CD14-positive monocyte (primary cell): ENCODE data around the gene SORBS2. TPM values are rescaled to one million over a fixed set of nuclear protein-coding genes. Genes with fewer than 3 reads are reported as not detected.

Experiments
- DNase-seq, 3 donors: peaks; one replicate each; pipeline ENCODE4 v3.0.0-alpha.2; 2011 to 2022
- H2AFZ ChIP-seq: 2 replicates; pipeline ENCODE4 v1.6.0; 2012; ENCODE audit warnings: mild to moderate bottlenecking, low read depth, low read length, inconsistent platforms; ENCODE audit not compliant: insufficient read depth, poor library complexity, severe bottlenecking
- H3K27ac ChIP-seq, 2 donors: 1 replicate in 1 of 2; 2 replicates in 1 of 2; pipeline ENCODE4 v1.5.1; 2012 to 2013; ENCODE audit warnings: low read length in 2 of 2, control low read depth in 1 of 2, inconsistent platforms in 1 of 2, low read depth in 1 of 2, mild to moderate bottlenecking in 1 of 2
- H3K27me3 ChIP-seq, 2 donors: one replicate each; pipeline versions ENCODE4 v1.6.0 to v1.6.1; 2011 to 2013; ENCODE audit warnings: low read length in 2 of 2; ENCODE audit not compliant: control insufficient read depth in 2 of 2, insufficient read depth in 2 of 2
- H3K36me3 ChIP-seq, 2 donors: replicated peaks in 1 of 2; 1 replicate in 1 of 2; 2 replicates in 1 of 2; pipeline versions ENCODE4 v1.5.1 to v1.6.1; 2012 to 2013; ENCODE audit warnings: low read length in 2 of 2, control low read depth in 1 of 2, inconsistent platforms in 1 of 2, mild to moderate bottlenecking in 1 of 2; ENCODE audit not compliant: insufficient read depth in 2 of 2, control insufficient read depth in 1 of 2
- H3K4me1 ChIP-seq, 2 donors: 1 replicate in 1 of 2; 2 replicates in 1 of 2; pipeline versions ENCODE4 v1.5.1 to v1.6.1; 2012 to 2013; ENCODE audit warnings: low read length in 2 of 2, control low read depth in 1 of 2, inconsistent platforms in 1 of 2, mild to moderate bottlenecking in 1 of 2, moderate library complexity in 1 of 2; ENCODE audit not compliant: insufficient read depth in 2 of 2, control insufficient read depth in 1 of 2
- H3K4me2 ChIP-seq: replicated peaks from 2 replicates; pipeline ENCODE3; 2012; ENCODE audit warnings: low read length, moderate library complexity, mild to moderate bottlenecking; ENCODE audit not compliant: poor library complexity, severe bottlenecking; ENCODE audit errors: extremely low read depth
- H3K4me3 ChIP-seq, 3 experiments: fragments of 200-600 bp in 1 of 3; sonication (generic) in 1 of 3; replicated peaks in 1 of 3; 1 replicate in 2 of 3; 2 replicates in 1 of 3; pipeline ENCODE4 v1.5.1; 2011 to 2013; ENCODE audit warnings: low read length in 3 of 3, mild to moderate bottlenecking in 3 of 3, control low read depth in 2 of 3, low read depth in 2 of 3, inconsistent platforms in 1 of 3, moderate library complexity in 1 of 3
- H3K79me2 ChIP-seq: 2 replicates; pipeline ENCODE4 v1.6.0; 2012; ENCODE audit warnings: mild to moderate bottlenecking, control low read depth, inconsistent platforms, low read length, moderate library complexity; ENCODE audit not compliant: insufficient read depth
- H3K9ac ChIP-seq: 2 replicates; pipeline ENCODE4 v1.6.0; 2017; ENCODE audit warnings: low read length, mild to moderate bottlenecking; ENCODE audit not compliant: insufficient read depth, poor library complexity, severe bottlenecking
- H3K9me3 ChIP-seq, 2 donors: replicated peaks in 1 of 2; 1 replicate in 1 of 2; 2 replicates in 1 of 2; pipeline versions ENCODE4 v1.5.1 to v1.6.1; 2012 to 2013; ENCODE audit warnings: low read length in 2 of 2, control low read depth in 1 of 2; ENCODE audit not compliant: control insufficient read depth in 1 of 2, insufficient read depth in 1 of 2
- H4K20me1 ChIP-seq: 2 replicates; pipeline ENCODE4 v1.6.0; 2012; ENCODE audit warnings: mild to moderate bottlenecking, low read length, control low read depth, moderate library complexity; ENCODE audit not compliant: insufficient read depth
- H3K27ac Mint-ChIP-seq, 7 donors: one replicate each; pipeline ENCODE4 v1.8.0; 2020; ENCODE audit warnings: mild to moderate bottlenecking in 7 of 7, mixed read lengths in 7 of 7, moderate library complexity in 6 of 7, inconsistent platforms in 2 of 7
- H3K27me3 Mint-ChIP-seq, 3 donors: one replicate each; pipeline ENCODE4 v1.8.0; 2021 to 2022; ENCODE audit warnings: low read depth in 3 of 3, mild to moderate bottlenecking in 3 of 3, mixed read lengths in 3 of 3, moderate library complexity in 3 of 3, inconsistent platforms in 1 of 3
- H3K36me3 Mint-ChIP-seq, 2 donors: one replicate each; pipeline ENCODE4 v1.8.0; 2020; ENCODE audit warnings: mixed read lengths in 2 of 2, inconsistent platforms in 1 of 2, mild to moderate bottlenecking in 1 of 2
- H3K4me1 Mint-ChIP-seq: one replicate; pipeline ENCODE4 v1.8.0; 2020; ENCODE audit warnings: mild to moderate bottlenecking, mixed read lengths
- H3K4me3 Mint-ChIP-seq, 2 donors: one replicate each; pipeline ENCODE4 v1.8.0; 2020; ENCODE audit warnings: mild to moderate bottlenecking in 2 of 2, mixed read lengths in 2 of 2, moderate library complexity in 1 of 2
- H3K9me3 Mint-ChIP-seq, 7 donors: one replicate each; pipeline ENCODE4 v1.8.0; 2020 to 2022; ENCODE audit warnings: mixed read lengths in 7 of 7, mild to moderate bottlenecking in 6 of 7, moderate library complexity in 6 of 7, inconsistent platforms in 2 of 7
- WGBS: methylation state at CpG from one replicate; pipeline ENCODE4 v1.1.5; 2013; ENCODE audit warnings: missing lambda C conversion rate; ENCODE audit not compliant: insufficient coverage; 5-methylcytosine and 5-hydroxymethylcytosine counted together
- intact Hi-C, 2 donors: fragments of 100-400 bp; cut with micrococcal nuclease; formaldehyde crosslinking; loops; one replicate each; pipeline versions ENCODE4 v1.15.0 to v1.15.1; 2023
- polyA plus RNA-seq, 3 donors: library from polyadenylated mRNA; depleted of rRNA in 1 of 3; unstranded in 2 of 3; stranded (reverse) in 1 of 3; fragments of 300-500 nt in 2 of 3; fragments of >200 nt in 1 of 3; fragmentation: Illumina TruSeq in 2 of 3; gene quantifications; 1 replicate in 2 of 3; 2 replicates in 1 of 3; pipeline ENCODE4 v1.2.3, GENCODE V29; 2012 to 2021
- TF ChIP-seq, protein P1 (sequence below): fragments of 200-600 bp; IDR thresholded peaks from one replicate; pipeline ENCODE4 v1.8.0; 2022; ENCODE audit warnings: antibody characterized with exemption, mild to moderate bottlenecking

Gene SORBS2
- polyA plus RNA-seq, 3 donors: not detected

DNA sequence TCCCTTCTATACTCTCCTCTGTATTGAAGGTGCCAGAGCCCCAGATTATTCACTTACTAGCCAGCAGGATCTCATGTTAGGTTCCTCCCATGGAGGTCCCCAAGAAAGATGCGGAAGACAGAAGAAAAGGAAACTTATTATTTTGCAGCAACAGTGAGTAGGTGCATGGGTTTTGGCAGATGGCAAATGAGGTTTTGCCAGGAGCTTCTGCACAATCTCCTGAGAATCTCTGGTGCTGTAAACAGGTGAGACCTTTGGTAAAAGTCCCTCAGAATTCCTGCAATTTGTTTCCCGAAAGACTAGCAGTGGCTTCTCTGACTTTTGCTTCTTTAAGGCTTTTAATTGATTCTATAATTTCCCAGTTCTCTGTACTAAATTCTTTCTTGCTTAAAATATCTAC, 29.5 kb upstream of the SORBS2 start:
- Histone ChIP-seq H3K27ac (no peak overlapping the region), H2AFZ (no peak overlapping the region), H3K36me3 (no peaks in the 10 kb centered on the region), H4K20me1 (no peaks in the 10 kb centered on the region), H3K4me2 (no peak overlapping the region), H3K9me3 (no peaks in the 10 kb centered on the region), H3K9ac (no peak overlapping the region), H3K4me1 (no peaks in the 10 kb centered on the region), H3K27me3 (no peaks in the 10 kb centered on the region), H3K4me3 (no peak overlapping the region), H3K79me2 (no peaks in the 10 kb centered on the region)
- Mint-ChIP-seq H3K4me1 (no peaks in the 10 kb centered on the region), H3K27ac (no peak overlapping the region), H3K9me3 (peaks cover 0 to 3% (median 0%) of the 10 kb centered on the region in 7 donors), H3K4me3 (no peak overlapping the region), H3K27me3 (peaks cover 0 to 1% (median 0%) of the 10 kb centered on the region in 3 donors), H3K36me3 (no peaks in the 10 kb centered on the region)
- 100% methylated on average over 1 of the region's 2 CpGs for WGBS
- TF ChIP-seq, protein P1, sequence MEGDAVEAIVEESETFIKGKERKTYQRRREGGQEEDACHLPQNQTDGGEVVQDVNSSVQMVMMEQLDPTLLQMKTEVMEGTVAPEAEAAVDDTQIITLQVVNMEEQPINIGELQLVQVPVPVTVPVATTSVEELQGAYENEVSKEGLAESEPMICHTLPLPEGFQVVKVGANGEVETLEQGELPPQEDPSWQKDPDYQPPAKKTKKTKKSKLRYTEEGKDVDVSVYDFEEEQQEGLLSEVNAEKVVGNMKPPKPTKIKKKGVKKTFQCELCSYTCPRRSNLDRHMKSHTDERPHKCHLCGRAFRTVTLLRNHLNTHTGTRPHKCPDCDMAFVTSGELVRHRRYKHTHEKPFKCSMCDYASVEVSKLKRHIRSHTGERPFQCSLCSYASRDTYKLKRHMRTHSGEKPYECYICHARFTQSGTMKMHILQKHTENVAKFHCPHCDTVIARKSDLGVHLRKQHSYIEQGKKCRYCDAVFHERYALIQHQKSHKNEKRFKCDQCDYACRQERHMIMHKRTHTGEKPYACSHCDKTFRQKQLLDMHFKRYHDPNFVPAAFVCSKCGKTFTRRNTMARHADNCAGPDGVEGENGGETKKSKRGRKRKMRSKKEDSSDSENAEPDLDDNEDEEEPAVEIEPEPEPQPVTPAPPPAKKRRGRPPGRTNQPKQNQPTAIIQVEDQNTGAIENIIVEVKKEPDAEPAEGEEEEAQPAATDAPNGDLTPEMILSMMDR: no peak
- DNase-seq: no peak
- intact Hi-C loops: no loop called here

DNA sequence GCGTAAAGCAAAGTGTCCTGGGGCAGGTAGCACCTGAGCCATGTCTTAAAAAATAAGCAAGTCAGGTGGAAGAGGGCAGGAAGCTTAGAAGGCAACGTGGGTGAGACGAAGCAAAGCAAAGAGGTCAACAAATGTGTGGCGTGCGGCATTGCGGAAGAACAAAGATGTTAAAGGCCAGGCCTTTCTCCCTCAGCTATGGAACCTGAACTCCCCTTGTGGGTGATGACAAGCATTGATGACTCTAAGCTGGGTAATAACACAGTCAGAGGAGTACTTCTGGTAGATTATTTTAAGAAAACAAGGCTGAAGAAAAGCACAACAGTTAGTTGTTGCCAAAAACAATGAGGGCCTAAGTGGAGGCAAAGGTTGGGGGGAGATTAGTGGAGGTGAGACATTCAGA, 29.0 kb upstream of the SORBS2 start:
- H3K4me2 ChIP-seq: no peak overlapping the region
- H3K27ac ChIP-seq: no peak overlapping the region
- no peaks in the 10 kb centered on the region for H3K36me3 ChIP-seq
- no peaks in the 10 kb centered on the region for H4K20me1 ChIP-seq
- Mint-ChIP-seq H3K36me3 (no peaks in the 10 kb centered on the region), H3K4me3 (no peak overlapping the region), H3K9me3 (peaks cover 0 to 3% (median 0%) of the 10 kb centered on the region in 7 donors), H3K27me3 (peaks cover 0 to 1% (median 0%) of the 10 kb centered on the region in 3 donors), H3K27ac (no peak overlapping the region), H3K4me1 (no peaks in the 10 kb centered on the region)
- H3K4me3 ChIP-seq: no peak overlapping the region
- intact Hi-C loops: no loop called here
- no peak for DNase-seq
- H2AFZ ChIP-seq: no peak overlapping the region
- H3K4me1 ChIP-seq: no peaks in the 10 kb centered on the region
- H3K79me2 ChIP-seq: no peaks in the 10 kb centered on the region
- no peak overlapping the region for H3K9ac ChIP-seq
- 89% methylated on average over 6 of the region's 6 CpGs for WGBS
- H3K27me3 ChIP-seq: no peaks in the 10 kb centered on the region
- no peaks in the 10 kb centered on the region for H3K9me3 ChIP-seq
- TF ChIP-seq, protein P1: no peak
